Cardiac septum (tissue), 1 donor: Measurements from ENCODE around the gene MYO15B. TPM values are rescaled to one million over a fixed set of nuclear protein-coding genes. Genes with fewer than 3 reads are reported as not detected.

Experiments used
- DNase-seq: peaks from one replicate; pipeline ENCODE4 v3.0.0-alpha.2; 2020; ENCODE audit warnings: low spot score
- intact Hi-C: fragments of 100-400 bp; cut with DNase I; formaldehyde crosslinking; loops from one replicate; pipeline ENCODE4 v1.14.0; 2022
- long read RNA-seq: library from polyadenylated mRNA; unstranded; transcript quantifications from one replicate; pipeline ENCODE4 v2.0.0, GENCODE V29; 2021
- total RNA-seq: library from RNA; stranded (reverse); fragmentation: NEBNext Ultra II Directional; extraction: Animal tissue kit (Norgen Biotek cat#: 25700); gene quantifications from one replicate; pipeline ENCODE4 v1.2.1, GENCODE V29; 2021
- donor health status: DM: no; HTN: no; CAD: no.

The MYO15B gene
- total RNA-seq: 62.8 TPM
- long read RNA-seq, partial matches to known transcripts: 11 of 30 reads
- long read RNA-seq, other reads (novel, unspliced or antisense): 19 of 30 reads

- DNase-seq: peak; percentile 87
- intact Hi-C loops: loop anchor here (1.0 to 5.0 kb wide), 2 partner anchors 71 to 162 kb away; partner anchors contain the start of genes CASKIN2 and TSEN54
These were observed at the start of gene MYO15B for GRCh38 chr17:75587675-75588595. TSS of gene MYO15B (plus strand) at chr17:75587800. CDS start at chr17:75588058, 258 bp downstream.

DNA sequence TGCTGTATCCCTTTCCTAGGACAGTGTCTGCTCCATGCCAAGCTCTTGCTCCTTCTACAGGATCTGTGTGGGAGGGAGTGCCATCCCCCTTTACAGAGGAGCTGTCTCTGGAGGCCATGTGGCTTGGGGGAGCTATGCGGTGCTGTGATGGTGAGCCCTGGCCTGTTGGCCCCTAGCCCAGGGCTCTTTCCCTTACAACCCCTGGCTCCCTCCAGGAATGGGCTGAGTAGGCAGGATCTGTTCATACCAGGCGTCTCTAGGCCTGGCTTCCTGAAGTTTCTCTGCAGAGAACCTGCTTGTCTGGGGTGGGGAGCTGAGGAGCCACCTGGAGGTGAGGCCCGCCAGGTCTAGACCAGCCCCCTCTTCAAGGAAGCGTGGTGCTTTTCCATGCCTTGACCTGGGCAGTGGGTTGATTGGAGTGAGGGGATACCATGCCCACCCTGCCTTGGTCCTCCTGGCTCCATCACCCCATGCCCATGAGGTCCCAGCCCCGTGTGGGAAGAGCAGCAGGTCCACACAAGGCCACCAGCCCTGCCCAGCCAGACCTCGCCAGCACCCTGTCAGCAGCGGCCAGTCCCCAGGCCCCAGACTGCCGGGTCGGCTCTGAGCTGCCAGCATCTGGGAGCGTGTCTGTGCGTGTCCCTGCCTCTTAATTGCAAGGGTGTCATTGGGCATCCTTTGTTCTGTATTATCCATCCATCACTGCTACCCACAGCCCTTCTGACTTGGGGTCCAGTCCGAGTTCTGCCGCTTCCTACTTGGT, 47.5 kb upstream of the MYO15B start:
- DNase-seq: no peak
- intact Hi-C loops: no loop called here

- intact Hi-C loops: no loop called here
- DNase-seq: no peak
These were observed 46.6 kb upstream of the MYO15B start for GRCh38 chr17:75540923-75541503.

- DNase-seq: no peak
- intact Hi-C loops: no loop called here
These were observed 45.4 kb upstream of the MYO15B start for GRCh38 chr17:75542229-75542628.

- intact Hi-C loops: no loop called here
- DNase-seq: no peak
These were observed 44.8 kb upstream of the MYO15B start for GRCh38 chr17:75542728-75543336.

DNA sequence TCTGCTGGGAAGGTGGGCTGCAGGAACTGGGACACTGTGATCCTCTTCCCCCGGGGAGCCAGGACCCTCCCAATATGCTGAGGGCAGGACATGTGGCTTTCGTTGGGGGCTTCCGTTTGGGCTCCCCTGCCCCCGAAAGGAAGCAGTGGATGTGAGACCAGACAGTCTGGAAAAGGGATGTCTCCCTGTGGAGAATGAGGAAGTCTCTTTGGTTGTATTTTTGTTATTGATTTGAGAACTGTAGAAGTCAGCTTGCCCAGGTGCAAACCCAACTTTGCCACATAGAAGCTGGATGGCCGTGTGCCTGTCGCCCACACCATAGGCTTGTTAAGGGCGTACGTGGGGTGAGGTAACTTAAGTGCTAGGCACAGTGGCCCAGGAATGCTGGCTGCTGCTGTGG, 43.4 kb upstream of the MYO15B start:
- no peak for DNase-seq
- intact Hi-C loops: no loop called here

GRCh38 chr17:75546181-75546580, 41.4 kb upstream of the MYO15B start:
- intact Hi-C loops: no loop called here

DNA sequence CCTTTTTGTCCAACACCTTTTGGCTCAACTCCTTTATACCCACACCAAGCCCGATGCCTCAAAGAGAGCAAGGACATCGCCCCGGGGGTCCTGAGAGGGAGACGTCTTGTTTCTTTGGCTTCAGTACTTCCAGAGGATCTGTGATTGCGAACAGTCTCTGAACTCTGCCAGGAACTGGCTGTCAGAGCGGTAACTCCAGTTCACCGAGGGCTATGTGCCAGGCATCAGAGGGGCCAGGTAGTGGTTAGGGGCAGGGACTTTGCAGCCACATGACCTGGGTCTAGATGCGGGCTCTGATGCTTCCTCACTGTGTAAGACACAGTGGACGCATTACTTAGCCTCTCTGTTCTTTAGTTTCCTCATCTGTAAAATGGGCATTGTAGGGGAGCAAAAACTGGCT, 40.5 kb upstream of the MYO15B start:
- no peak for DNase-seq
- intact Hi-C loops: no loop called here

More at GRCh38 chr17:75546181-75546580, 41.4 kb upstream of the MYO15B start:
- no peak for DNase-seq

GRCh38 chr17:75548813-75549212, 38.8 kb upstream of the MYO15B start:
- intact Hi-C loops: no loop called here
- DNase-seq: no peak

GRCh38 chr17:75549246-75550138, 38.1 kb upstream of the MYO15B start:
- intact Hi-C loops: no loop called here

DNA sequence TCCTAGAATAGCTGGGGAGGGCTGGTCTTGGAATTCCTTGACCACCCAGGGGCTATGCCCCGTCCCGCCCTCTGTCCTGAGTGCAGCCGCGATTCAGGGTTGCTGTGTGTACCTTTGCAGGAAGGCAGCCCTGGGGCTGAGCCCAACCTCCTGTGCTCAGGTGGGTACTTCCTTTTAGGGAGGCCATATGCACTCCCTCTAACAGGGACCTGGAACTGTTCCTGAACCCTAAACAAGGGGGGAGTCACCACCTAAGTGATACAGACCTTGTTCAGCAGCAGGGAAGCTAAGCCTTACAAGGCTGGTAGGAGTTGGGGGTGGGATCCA, 37.5 kb upstream of the MYO15B start:
- DNase-seq: no peak
- intact Hi-C loops: no loop called here

More at GRCh38 chr17:75549246-75550138, 38.1 kb upstream of the MYO15B start:
- no peak for DNase-seq

DNA sequence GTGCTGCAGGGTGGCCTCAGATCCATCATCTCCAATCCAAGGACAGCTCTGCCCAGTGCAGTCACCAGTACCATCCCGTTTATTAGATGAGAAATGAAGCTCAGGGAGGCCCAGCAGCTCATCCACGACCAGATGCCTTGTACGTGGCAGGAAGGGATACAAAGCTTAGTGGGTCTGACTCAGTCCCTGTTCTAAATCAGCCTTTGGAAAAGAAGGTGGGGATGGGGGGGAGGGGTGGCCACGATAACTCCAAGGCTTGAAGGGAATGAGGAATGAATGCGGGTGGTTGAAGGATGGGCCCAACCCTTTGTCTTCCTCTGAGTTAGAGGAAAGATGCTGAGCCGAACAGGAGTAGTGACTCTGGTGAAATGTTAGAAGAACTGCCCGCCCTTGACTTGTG, 36.3 kb upstream of the MYO15B start:
- intact Hi-C loops: no loop called here
- DNase-seq: no peak

DNA sequence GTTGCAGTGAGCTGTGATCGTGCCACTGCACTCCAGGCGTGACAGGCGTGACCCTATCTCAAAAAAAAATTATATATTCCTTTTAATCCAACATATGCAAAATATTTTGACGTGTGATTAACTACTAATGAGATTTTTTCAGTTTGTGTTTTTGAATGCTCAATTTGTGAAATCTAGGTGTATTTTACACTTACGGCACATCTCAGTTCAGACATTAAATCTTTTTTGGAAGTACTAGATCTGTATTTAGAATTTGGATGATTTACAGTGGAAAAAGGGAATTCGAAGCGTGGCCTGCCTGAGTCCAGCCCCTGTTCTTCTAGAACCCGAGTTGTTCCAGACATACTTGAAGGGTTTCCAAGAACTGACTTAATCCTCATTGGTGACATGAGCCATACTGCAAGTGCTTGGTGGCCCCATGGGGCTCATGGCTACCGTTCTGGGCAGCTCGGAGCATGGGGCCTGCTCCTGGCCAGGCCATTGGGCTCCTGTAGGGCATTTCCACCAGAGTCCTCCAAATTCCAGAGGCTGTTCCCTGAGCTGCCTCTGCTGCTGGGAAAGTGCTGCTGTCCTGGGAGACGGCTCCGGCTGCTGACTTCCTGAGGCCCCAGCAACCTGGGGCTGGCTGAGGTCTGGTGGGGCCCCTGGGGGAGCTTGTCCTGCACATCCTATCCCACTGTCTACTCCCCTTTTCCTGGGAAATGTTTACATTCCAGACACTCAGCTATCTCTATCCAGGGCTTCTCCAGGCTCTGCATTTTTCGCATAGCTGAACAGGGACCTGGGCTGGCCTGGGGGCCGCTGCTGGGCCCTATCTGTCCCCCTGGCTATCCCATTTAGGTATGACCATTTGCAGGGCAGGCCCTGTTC, 34.9 kb upstream of the MYO15B start:
- intact Hi-C loops: no loop called here

DNA sequence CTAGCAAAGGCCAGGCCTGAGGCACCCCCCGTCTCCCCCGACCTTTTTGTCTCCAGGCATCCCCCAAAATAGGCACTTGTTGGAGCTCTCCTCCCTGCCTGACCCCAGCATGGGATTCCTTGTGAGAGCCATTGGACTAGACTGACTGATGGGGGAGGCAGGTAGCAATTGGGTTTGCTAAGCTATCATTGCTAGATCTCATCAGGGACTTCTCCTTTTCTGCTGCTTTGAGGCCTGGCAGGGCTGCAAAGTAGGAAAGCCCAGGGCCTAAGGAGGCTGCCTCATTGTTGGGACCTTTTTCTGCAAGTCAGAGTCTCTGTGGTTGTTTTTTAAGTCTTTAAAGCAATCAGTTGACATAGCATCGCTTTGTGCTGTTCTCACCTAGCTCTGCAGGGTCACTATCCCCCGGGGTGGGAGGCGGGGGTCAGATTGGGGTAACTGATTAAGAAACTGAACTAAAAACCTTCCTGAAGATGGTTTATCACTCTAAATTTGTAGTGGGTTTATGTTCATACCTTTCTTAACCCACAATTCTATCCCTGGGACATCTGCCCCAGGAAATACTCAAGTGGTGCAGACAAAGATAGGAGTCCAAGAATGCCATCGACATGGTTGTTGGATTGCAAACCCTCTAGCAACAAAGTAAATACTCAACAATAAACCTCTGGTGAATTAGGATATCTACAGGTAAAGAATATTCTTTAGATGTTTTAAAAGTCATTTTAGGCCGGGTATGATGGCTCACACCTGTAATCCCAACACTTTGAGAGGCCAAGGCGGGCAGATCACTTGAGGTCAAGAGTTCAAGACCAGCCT, 34.1 kb upstream of the MYO15B start:
- no peak for DNase-seq
- intact Hi-C loops: no loop called here

More for the DNA sequence above, 34.9 kb upstream of the MYO15B start:
- no peak for DNase-seq

DNA sequence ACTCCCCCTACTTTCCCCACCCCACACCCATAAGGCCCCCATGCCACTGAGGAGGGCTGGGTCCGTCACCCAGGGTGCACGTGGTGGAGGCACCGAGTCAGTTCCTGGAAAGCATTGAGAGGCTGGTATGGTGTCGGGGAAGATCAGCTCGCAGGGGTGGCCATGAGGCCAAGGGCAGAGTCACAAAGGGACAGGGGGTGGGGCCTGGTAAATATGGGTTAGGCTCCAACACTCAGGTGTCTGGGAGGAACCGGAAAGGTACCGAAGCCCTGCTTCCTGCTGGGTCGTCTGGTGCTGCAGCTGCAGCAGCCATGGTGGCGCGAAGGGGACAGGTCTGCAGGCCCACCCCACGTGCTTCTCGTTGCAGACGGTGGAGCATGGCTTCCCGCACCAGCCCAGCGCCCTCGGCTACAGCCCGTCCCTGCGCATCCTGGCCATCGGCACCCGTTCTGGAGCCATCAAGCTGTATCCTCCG, 31.9 kb upstream of the MYO15B start:
- intact Hi-C loops: no loop called here
- no peak for DNase-seq

DNA sequence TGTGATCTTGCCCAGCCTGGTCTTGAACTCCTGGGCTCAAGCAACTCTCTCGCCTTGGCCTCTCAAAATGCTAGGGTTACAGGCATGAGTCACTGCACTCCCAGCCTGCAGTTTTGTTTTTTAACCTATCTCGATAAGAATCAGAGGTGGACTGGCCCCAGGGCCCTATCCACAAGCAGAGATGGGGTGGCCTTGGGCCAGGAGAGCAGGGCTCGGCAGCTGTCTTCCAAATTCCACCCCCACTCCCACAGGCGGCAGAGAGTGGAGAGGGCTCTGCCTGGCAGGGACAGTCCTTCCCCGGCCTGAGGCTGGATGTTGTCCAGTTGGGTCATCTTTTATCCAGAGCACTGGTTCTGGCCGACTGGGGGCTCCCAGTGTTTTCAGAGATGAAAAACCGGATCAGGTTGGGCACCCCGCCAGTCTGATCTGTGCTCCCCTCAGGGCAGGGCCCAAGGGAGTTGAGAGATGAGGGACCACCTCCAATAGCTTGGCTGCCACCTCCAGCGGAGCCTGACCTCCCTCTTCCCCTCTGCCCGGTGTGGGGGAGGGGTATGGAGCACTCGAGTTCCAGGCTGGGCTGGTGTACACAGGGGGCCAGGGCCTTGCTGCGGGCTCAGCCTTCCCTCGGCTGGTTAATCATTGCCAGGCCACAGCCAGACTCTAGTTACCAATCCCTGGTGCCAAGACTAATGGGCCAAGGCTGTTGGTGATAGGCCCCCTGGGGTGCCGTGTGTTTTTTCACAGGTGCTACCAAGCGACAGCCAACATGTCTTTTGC, 30.3 kb upstream of the MYO15B start:
- DNase-seq: no peak
- intact Hi-C loops: no loop called here
